HG02798 (cell line): ENCODE results near the gene SRRM4.
"Not testable (repeated sequence)": the region's sequence is repeated elsewhere in the genome, so short reads cannot be mapped to it uniquely, and the experiment has no call there.

Experiments
- ATAC-seq: cut with Tn5 transposase; IDR thresholded peaks from one replicate; pipeline ENCODE4 v1.9.1; 2021; ENCODE audit warnings: mild to moderate bottlenecking; ENCODE audit not compliant: unreplicated experiment, poor library complexity

Gene SRRM4

DNA sequence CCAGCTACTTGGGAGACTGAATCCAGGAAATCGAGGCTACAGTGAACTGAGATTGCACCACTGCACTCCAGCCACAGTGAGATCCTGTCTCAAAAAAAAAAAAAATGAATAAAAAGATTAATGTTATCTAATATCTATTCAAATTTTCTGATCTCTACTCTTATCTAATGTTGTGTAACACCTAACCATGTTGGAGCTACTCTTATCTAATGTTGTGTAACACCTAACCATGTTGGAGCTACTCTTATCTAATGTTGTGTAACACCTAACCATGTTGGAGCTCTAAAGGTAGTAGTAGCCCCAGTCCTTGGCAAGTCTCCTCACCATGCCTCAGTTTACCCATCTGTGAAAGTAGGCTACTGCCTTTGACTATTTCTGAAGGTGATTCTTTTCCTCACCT, 26.9 kb downstream of the SRRM4 start:
- ATAC-seq, result not testable (repeated sequence)

DNA sequence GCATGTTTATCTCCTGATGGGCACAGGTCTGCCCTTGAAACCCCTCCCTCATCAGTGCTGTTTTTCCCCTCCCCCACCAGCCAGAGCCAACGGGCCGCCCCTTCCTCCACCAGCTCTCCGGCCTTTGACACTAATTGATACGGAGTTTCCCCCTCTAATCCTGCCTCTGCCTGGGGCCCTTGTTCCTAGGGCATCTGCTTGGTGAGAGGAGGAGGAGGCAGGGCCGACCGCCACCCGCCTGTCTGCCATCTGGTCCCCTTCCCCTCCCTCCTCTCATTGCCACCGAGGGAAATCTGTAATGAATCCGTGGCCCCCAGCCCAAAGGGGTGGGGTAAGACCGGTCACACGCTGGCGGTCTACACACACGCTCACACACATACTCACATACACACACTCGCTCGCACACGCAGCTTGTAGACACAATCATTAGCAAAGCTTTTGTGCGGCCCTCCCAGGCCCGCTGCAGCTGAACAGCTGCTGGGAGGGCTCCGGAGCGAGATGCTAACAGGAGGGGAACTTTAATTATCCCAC, 27.4 kb downstream of the SRRM4 start:
- ATAC-seq, result no peak

DNA sequence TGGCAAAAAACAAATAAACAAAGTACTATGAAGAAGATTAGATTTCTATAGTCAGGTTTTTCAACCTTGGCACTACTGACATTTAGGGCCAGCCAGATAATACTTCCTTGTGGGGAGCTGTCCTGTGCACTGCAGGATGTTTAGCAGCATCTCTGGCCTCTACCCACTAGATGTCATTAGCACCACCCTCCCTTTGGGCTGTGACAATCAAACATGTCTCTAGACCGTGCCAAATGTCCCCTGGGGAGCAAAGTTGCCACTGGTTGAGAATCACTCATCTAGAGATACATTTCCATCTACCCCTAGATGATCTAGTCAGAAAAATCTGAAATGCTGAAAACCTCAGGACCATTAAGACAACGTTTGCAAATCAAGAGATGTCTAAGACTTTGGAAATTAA, 29.9 kb downstream of the SRRM4 start:
- ATAC-seq, result no peak

DNA sequence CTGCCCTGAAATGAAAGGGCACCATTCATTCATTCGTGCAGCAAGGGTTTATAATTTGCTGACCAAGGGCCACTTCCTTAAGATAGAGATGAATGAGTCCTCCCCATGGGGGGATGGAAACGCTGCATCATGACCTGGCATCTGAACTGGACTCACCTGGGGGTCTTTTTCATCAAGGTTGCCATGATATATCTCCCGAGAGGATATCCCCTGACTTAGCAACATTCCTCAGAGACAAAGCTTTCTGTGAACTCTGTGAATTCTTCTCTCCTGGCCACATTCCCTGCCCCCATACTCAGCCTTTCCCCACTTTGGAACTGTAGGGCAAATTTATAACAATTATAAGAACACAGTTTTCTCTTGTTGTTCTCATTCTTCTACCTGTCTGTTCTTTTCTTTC, 30.8 kb downstream of the SRRM4 start:
- no peak for ATAC-seq

DNA sequence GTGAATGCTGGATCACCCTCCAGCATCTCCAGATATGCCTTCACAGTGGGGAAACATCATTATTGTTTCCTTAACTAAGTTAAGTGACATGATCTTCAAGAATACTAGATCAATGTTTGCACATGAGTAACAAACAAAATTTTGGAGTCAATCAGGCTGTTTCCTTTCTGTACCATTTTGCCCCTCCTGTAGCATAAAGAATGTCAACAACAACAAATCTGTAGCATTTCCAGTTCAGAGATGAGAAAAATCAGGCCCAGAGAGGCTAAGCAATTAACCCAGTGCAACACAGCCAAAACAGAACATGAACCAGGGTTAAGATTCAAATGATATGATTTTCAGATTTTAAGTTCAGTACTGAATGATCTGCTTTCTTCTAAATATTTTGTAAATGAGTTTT, 31.7 kb downstream of the SRRM4 start:
- ATAC-seq, result no peak

DNA sequence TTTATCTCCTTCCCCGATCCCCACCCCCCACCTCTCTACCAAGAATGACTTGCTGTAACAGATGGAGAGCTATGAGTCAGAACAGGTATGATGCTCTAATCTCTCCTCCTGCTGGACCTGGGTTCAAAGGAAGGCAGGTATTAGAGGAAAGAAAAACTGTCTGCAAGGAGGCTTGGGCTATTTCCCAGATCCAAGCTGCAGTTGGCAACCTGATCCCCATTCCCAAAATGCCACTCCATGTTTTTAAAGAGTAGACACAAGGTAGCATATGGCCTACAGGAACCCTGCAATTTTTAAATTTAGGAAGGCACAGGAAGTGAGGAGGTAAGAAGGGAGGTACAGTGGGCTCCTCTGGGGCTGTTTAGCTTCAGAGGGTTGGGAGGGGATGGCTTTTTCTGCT, 33.0 kb downstream of the SRRM4 start:
- no peak for ATAC-seq

DNA sequence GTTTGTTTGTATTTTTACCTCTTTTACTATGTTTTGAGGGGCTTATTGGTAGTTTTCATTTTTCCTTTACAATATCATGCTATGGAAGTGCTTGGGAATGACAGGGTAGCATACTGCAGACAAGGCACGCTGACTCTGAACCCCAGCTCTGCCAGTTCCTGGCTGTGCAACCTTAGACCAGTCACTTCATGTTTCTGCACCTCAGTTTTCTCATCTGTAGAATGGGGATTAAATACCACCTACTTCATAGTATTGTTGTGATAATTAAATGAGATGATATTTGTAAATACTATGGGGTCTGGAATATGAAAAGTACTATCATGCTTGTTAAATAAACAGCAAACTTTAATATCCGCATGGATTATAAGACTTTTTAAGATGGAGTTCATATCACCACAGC, 35.4 kb downstream of the SRRM4 start:
- no peak for ATAC-seq

DNA sequence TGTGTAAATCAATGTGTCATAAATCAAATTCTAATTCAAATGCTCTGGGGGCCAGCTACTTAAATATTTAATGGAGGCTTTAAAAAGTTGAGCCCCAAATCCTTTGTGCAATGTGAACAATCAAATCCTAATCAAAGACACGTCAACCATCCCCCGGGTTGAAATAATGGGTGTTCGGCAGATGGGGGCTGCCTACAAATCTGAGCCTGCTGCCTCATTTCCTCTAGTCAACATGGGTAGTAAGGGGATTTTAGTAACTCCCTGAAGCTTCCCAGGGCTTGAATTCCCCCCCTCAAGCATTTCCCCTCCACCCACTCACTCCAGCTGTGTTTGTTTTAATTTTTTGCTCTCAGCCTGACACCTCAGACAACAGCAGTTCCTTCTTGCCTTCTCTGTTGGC, 37.8 kb downstream of the SRRM4 start:
- ATAC-seq, result no peak

DNA sequence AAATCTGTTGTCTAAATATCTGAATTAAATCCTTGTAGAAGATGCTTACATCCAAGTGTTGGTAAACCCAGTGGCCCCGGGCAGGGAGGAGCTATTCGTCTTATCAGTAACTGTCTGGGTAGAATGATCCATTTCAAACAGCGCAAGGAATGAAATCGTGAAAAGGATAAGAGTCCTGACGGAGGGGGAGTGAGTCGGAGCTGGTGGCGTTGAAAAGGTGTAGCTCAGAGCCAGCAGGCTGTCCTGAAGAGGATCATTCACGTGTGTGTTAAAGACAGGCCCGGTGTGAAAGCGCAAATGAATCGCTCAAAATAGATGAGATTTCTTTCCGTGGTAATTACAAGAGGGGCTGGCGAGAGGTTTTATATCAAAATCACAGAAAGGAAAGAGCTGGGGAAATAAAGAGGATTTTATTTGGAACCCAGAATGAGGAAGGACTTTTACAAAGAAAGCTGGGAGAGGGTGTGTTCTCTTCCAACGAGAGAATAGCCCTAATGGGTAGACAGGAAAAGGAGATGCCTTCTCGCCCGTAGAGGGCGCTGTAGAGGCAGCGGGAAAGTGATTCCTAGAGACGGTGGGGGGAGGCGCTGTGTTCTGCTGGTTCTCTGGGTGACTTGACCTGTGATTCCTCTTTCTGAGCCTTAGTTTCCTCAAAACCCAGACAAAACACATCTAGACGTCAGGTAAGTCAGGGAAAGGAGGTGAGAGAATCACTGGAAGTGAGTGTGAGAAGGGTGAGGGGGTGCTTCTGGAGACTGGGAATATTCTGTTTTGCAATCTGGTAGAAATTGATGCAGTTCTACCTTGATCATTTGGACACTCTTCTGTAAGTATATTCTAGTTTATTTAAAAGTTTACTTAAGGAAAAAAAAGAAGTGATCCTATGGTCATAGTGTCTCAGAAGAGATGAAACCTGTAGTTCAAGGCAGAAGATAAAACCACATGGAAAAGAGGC, 39.3 kb downstream of the SRRM4 start:
- ATAC-seq, result no peak

DNA sequence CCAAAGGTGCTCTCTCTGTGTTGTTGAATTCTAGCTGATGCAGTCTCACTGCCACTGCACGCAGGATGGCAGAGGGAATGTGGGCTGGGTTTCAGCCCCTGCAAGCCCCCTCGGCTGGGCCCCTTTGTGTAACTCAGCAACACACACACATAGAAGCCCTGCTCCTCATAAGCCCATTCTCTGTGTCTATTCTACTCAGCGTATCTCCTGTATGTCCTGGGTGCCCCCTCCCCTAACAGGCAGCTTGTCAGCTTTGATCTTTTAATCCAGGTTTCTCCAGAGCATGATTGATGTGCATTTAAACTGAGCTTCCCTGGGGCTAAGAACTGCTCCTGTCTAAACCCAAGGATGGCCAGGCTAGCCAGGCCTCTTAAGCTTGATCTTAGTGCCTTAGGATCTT, 43.0 kb downstream of the SRRM4 start:
- no peak for ATAC-seq

DNA sequence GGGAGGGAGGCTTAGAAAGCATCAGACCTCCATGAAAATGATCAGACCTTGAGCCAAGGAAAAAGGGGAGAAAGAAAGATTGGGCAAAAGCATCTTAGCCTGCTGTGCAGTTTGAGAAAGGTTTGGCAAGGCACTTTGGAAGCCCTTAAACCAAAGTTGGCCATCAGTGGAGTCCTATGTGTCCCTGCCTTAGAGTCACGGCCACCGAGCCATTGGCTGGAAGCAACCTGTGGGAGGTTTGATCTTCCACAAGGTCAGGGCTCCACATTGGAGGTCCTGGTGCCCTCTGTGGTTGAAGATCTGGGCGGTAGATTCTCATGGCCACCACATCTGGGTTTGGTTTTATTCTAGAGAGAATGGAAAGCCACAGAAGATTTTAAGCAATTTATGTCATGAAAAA, 44.4 kb downstream of the SRRM4 start:
- no peak for ATAC-seq

DNA sequence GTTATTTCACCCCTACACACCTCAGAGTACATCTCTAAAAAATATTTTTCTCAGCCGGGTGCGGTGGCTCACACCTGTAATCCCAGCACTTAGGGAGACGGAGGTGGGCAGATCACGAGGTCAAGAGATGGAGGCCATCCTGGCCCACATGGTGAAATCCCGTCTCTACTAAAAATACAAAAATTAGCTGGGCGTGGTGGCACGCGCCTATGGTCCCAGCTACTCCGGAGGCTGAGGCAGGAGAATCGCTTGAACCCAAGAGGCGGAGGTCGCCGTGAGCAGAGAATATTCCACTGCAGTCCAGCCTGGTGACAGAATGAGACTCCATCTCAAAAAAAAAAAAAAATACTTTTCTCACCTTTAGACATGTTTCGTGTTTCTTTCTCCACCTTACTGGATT, 52.0 kb downstream of the SRRM4 start:
- ATAC-seq, result not testable (repeated sequence)

DNA sequence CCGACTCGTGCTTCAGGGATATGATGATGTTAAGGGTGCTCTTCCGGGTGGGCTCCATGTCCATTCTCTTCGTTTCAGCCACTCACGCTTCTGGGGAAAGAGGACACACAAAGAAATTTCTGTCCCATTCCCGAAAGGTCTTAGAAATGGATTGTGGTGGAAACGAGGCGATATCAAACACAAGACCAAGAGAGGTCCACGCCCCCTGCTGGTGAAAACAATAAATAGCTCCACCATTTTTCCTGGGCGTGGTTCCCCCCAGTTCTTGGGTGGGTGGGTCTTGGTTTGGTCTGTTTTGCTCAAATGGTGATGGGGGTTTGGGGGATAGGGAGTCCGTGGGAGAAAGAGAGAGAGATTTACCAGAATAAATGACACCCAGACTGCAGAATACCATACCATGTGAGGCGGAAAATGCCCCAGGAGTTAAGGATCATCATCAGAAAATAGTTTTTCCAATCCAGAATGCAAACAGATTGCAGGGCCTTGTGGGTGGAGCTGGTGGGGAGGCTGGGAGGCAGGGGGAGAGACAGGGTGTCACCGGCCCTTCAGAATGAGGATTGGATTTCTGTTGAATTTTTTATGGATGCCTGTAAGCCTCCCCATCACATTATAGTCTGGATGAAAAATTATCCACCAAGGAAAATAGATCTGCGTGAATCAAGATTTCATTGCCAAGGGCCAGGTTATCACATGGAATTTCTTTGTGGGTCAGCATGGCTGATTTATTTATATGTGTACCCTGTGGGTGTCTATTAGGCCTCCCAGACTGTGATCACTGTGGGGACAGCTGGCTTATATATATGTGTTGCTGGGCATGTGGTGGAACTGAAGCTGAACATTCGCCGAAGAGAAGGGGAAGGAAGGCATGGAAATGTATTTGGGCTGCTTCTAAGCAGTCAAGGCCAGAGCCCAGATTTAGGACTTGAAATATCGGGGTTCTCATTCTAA, 55.8 kb downstream of the SRRM4 start:
- no peak for ATAC-seq

DNA sequence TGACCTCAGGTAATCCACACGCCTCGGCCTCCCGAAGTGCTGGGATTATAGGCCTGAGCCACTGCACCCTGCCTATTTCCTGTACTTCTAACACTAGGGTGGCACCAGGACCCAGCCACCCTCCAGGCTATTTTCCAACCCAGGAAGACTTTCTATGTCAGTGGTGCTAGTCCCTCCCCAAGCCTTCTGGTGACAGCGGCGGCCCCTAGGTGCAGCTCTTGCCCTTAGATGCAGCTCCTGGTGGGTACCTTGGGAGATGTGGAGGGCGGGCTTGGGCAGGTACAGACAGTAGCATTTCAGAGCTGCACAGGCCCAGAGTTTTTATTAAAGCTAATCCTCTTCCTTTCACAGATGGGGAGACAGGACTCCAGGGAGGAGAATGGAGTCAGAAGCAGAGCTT, 62.8 kb downstream of the SRRM4 start:
- no peak for ATAC-seq

DNA sequence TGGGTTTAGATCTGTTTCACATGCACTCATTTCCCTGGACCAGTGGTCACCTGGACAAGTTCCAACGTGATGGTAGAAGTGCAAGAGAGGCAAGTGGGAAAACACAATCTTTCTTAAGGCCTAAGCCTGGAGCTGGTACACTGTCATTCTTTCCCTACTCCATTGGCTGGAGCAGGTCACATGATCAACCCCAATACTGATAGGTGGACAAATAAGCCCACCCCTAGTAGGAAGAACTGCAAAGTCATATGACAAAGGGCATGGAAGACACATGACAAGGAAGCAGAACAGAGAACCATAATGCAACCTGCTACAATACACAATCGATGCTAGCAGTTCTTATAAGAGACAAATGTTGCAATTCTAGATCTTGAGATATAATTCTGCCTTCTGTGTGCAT, 66.3 kb downstream of the SRRM4 start:
- no peak for ATAC-seq

DNA sequence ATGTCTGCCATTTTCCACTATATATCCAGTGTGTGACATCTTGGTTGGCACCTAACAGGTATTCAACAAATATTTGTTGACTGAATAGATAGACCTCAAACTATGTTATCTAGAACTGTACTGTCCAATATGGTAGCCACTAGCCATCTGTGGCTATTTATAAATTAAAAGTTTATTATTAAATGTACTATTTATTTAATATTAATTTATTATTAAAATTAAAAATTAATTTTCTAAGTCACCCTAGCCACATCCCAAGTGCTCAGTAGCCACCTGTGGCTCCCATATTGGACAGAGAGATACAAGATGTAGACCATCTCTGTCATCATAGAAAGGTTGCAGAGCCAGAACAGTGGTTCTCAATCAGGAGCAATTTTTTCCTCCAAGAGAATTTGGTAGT, 69.3 kb downstream of the SRRM4 start:
- ATAC-seq, result no peak

DNA sequence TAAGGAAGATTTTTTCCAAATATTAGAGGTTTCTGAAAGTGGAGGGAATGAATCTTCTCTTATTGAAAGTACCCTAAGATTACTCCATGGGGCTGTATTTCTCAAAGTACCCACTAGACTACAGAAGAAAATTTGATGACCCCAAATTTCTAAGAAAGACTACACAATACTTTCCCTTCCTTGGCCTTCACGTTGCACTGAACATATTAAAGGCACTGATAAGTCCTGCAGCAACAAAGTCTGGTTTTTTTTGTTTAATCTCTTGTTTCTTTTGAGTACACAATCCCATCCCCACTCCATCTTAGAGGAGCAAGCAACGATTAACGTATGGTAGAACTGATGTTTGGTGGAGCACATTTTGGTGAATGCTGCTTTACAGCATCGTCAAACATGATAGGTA, 70.1 kb downstream of the SRRM4 start:
- ATAC-seq, result no peak

DNA sequence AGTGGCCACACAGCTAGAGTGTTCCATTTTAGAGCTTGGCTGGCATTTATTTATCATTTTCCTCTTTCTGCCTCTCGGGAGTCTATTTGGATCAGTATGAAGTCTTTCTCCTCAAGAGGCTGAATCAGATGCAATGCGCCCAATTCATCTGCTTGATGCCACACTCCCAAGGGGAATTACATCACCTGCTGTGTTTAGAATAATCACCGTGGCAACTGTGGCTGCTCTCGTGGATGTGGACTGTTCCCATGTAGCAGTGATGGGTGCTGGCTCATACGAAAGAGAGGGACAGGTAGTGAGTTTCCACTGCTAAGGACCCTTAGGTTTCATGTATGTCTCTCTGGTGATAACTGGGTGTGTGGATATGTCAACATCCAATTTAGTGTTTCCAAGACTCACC, 70.7 kb downstream of the SRRM4 start:
- no peak for ATAC-seq

DNA sequence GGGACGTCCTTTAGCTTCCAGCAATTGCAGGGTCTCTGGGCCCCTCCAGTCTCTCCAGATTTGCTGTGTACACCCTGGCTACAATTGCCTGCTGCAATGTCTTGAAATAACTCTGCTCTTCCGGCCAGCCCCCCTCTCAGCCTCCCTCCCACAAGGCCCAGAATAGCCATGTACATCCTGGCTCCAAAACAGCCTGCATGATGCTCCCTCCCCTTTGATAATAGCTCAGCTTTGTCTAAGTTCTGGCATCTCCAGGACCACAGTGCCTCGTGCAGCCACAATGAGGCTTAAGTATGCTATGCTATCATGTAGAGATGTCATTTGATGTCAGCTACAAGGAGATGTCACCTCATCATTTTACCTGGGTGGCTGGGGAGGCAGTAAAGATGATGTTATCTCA, 74.6 kb downstream of the SRRM4 start:
- no peak for ATAC-seq

DNA sequence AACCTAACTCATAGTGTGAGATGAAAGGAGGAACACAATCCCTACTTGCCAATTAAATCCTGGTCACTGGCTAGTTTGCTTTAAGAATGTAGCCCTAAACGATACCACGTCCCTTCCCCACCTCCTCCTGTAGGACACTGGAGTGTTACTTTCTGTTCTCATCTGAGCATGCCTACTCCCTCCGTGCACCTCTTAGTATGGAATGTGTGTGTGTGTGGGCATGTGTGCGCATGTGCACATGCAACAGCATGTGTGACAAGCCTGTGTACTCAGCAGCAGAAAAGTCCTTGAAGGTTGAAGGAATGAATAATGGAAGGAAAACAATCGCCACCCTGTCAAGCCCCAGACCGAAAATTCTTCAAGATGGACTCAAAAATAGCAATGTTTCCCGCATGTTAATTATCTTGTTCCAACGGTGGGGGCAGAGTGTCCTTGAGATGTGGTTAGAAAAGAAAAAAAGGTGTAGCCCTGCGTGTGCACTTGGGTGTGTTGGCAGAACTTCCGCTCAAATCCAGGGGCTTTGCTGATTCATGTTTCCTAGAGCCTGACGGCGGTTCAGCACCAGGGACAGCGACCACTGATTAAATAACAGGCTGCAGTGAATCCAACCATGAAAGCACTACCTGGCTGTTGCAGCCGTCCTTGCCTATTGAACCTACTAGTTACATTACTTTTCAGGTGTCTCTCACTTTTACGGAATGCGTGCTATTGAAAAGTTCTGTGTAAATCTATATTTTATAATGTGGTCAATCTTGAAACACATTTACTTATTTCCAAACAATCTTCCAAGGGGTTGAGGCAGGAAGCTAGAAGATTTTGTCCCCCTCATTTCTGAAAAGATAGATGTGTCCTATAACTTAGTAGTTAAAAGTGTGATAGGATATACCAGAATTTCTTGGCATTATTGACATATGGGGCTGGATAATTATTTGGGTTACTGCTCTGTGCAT, 79.8 kb downstream of the SRRM4 start:
- no peak for ATAC-seq
